H9 (cell line): ENCODE results near the gene SUPT5H. TPM values are rescaled to one million over a fixed set of nuclear protein-coding genes. Genes with fewer than 3 reads are reported as not detected.

Experiments used
- DNase-seq: peaks from one replicate; pipeline ENCODE4 v3.0.0-alpha.2; 2017
- H2AFZ ChIP-seq: one replicate; pipeline ENCODE4 v1.6.1; 2013; ENCODE audit warnings: mild to moderate bottlenecking, low read length, control low read depth, moderate library complexity
- H2AK5ac ChIP-seq: 2 replicates; pipeline ENCODE4 v1.6.1; 2013; ENCODE audit warnings: low read length, control low read depth, mixed read lengths; ENCODE audit not compliant: insufficient read length
- H2BK120ac ChIP-seq: one replicate; pipeline ENCODE4 v1.6.1; 2013; ENCODE audit warnings: low read depth, mild to moderate bottlenecking, low read length, control low read depth, inconsistent platforms; ENCODE audit not compliant: poor library complexity, severe bottlenecking
- H2BK12ac ChIP-seq: 2 replicates; pipeline ENCODE4 v1.6.1; 2013; ENCODE audit warnings: low read length, control low read depth, mixed read lengths, low read depth; ENCODE audit not compliant: insufficient read length
- H2BK15ac ChIP-seq: 2 replicates; pipeline ENCODE4 v1.6.1; 2013; ENCODE audit warnings: low read depth, low read length, control low read depth
- H2BK20ac ChIP-seq: one replicate; pipeline ENCODE4 v1.6.1; 2013; ENCODE audit warnings: low read depth, mild to moderate bottlenecking, low read length, control low read depth, inconsistent platforms; ENCODE audit not compliant: poor library complexity, severe bottlenecking
- H2BK5ac ChIP-seq: 2 replicates; pipeline ENCODE4 v1.6.1; 2013; ENCODE audit warnings: low read length, control low read depth, mixed read lengths; ENCODE audit not compliant: insufficient read length
- H3K14ac ChIP-seq: 2 replicates; pipeline ENCODE4 v1.6.1; 2013; ENCODE audit warnings: low read length, control low read depth; ENCODE audit not compliant: insufficient read depth
- H3K18ac ChIP-seq: 2 replicates; pipeline ENCODE4 v1.6.1; 2013; ENCODE audit warnings: low read depth, mild to moderate bottlenecking, mixed read lengths, low read length, control low read depth; ENCODE audit not compliant: insufficient read length
- H3K23ac ChIP-seq: 2 replicates; pipeline ENCODE4 v1.6.1; 2013; ENCODE audit warnings: low read length, control low read depth, mixed read lengths, low read depth; ENCODE audit not compliant: insufficient read length
- H3K23me2 ChIP-seq: 2 replicates; pipeline ENCODE4 v1.6.1; 2013; ENCODE audit warnings: low read depth, mild to moderate bottlenecking, mixed read lengths, low read length, control low read depth; ENCODE audit not compliant: insufficient read length, poor library complexity, severe bottlenecking
- H3K27ac ChIP-seq: 2 replicates; pipeline ENCODE4 v1.5.1; 2013; ENCODE audit warnings: low read length, control low read depth, mixed read lengths, low read depth; ENCODE audit not compliant: insufficient read length
- H3K27me3 ChIP-seq: 2 replicates; pipeline ENCODE4 v1.6.1; 2013; ENCODE audit warnings: low read length, control low read depth, inconsistent platforms; ENCODE audit not compliant: insufficient read depth
- H3K4ac ChIP-seq: 2 replicates; pipeline ENCODE4 v1.6.1; 2013; ENCODE audit warnings: low read depth, mild to moderate bottlenecking, control low read depth, inconsistent platforms, low read length, moderate library complexity
- H3K4me1 ChIP-seq: 2 replicates; pipeline ENCODE4 v1.6.1; 2013; ENCODE audit warnings: low read length, control low read depth, inconsistent platforms; ENCODE audit not compliant: insufficient read depth
- H3K4me2 ChIP-seq: 2 replicates; pipeline ENCODE4 v1.6.1; 2013; ENCODE audit warnings: low read length, control low read depth, mixed read lengths; ENCODE audit not compliant: insufficient read length, insufficient read depth
- H3K56ac ChIP-seq: 2 replicates; pipeline ENCODE4 v1.6.1; 2013; ENCODE audit warnings: low read depth, mild to moderate bottlenecking, mixed read lengths, low read length, control low read depth; ENCODE audit not compliant: insufficient read length
- H3K79me1 ChIP-seq: 2 replicates; pipeline ENCODE4 v1.6.1; 2013; ENCODE audit warnings: low read depth, mild to moderate bottlenecking, moderate library complexity, low read length, control low read depth, inconsistent platforms; ENCODE audit not compliant: insufficient read depth, poor library complexity, severe bottlenecking
- H3K79me2 ChIP-seq: 2 replicates; pipeline ENCODE4 v1.6.1; 2013; ENCODE audit warnings: low read length, control low read depth, inconsistent platforms; ENCODE audit not compliant: insufficient read depth
- H3K9ac ChIP-seq: 2 replicates; pipeline ENCODE4 v1.6.1; 2013; ENCODE audit warnings: low read length, control low read depth, mixed read lengths; ENCODE audit not compliant: insufficient read length; ENCODE audit errors: extremely low read depth
- H3K9me3 ChIP-seq: one replicate; pipeline ENCODE4 v1.6.1; 2013; ENCODE audit warnings: low read depth, low read length, inconsistent platforms; ENCODE audit not compliant: control insufficient read depth
- H3T11ph ChIP-seq: one replicate; pipeline ENCODE4 v1.6.1; 2013; ENCODE audit warnings: mild to moderate bottlenecking, low read length, control low read depth, inconsistent platforms
- H4K20me1 ChIP-seq: one replicate; pipeline ENCODE4 v1.6.1; 2013; ENCODE audit not compliant: control insufficient read depth, insufficient read length, insufficient read depth
- H4K5ac ChIP-seq: 2 replicates; pipeline ENCODE4 v1.6.1; 2013; ENCODE audit warnings: low read depth, mild to moderate bottlenecking, mixed read lengths, low read length, control low read depth; ENCODE audit not compliant: insufficient read length
- H4K8ac ChIP-seq: replicated peaks from 2 replicates; pipeline ENCODE4 v1.6.1; 2013; ENCODE audit warnings: low read length, control low read depth, mixed read lengths, low read depth; ENCODE audit not compliant: insufficient read length
- H4K91ac ChIP-seq: 2 replicates; pipeline ENCODE4 v1.6.1; 2013; ENCODE audit warnings: low read depth, mild to moderate bottlenecking, moderate library complexity, mixed read lengths, low read length, control low read depth; ENCODE audit not compliant: insufficient read length
- H3K27ac Mint-ChIP-seq, 3 experiments: 2 replicates in 2 of 3; 3 replicates in 1 of 3; pipeline ENCODE4 v1.8.0; 2020 to 2021; ENCODE audit warnings: mixed read lengths in 3 of 3, mild to moderate bottlenecking in 1 of 3, moderate library complexity in 1 of 3
- H3K27me3 Mint-ChIP-seq: 2 replicates; pipeline ENCODE4 v1.8.0; 2021; ENCODE audit warnings: low read depth, mild to moderate bottlenecking, moderate library complexity, mixed read lengths
- H3K36me3 Mint-ChIP-seq, 3 experiments: 2 replicates in 2 of 3; 3 replicates in 1 of 3; pipeline ENCODE4 v1.8.0; 2020 to 2021; ENCODE audit warnings: low read depth in 3 of 3, mixed read lengths in 3 of 3; ENCODE audit not compliant: insufficient read depth in 1 of 3
- H3K4me1 Mint-ChIP-seq, 2 experiments: 2 replicates each; pipeline ENCODE4 v1.8.0; 2020; ENCODE audit warnings: mixed read lengths in 2 of 2
- H3K4me3 Mint-ChIP-seq, 2 experiments: 2 replicates in 1 of 2; 3 replicates in 1 of 2; pipeline ENCODE4 v1.8.0; 2020 to 2021; ENCODE audit warnings: mild to moderate bottlenecking in 2 of 2, mixed read lengths in 2 of 2, moderate library complexity in 1 of 2
- H3K9me3 Mint-ChIP-seq, 2 experiments: 2 replicates in 1 of 2; 3 replicates in 1 of 2; pipeline ENCODE4 v1.8.0; 2020; ENCODE audit warnings: mild to moderate bottlenecking in 2 of 2, mixed read lengths in 2 of 2, moderate library complexity in 1 of 2
- CTCF ChIP-seq: fragments of 200-600 bp; sonication (generic); conservative IDR thresholded peaks from 3 replicates; pipeline ENCODE4 v1.8.0; 2021; ENCODE audit warnings: antibody characterized with exemption, mild to moderate bottlenecking
- WGBS: extraction: QIAGEN DNeasy Blood & Tissue Kit; methylation state at CpG from one replicate; pipeline ENCODE4 v1.1.7; 2013; ENCODE audit warnings: missing lambda C conversion rate, low lambda C conversion rate, mixed read lengths; ENCODE audit not compliant: insufficient read length; ENCODE audit errors: extremely low coverage; 5-methylcytosine and 5-hydroxymethylcytosine counted together
- total RNA-seq: library from RNA; stranded (reverse); gene quantifications from 2 replicates; pipeline ENCODE4 v1.2.1, GENCODE V29; 2021

Gene SUPT5H
- total RNA-seq, 1 experiment from 2014 or later = 145 TPM

GRCh38 chr19:39410831-39411080, 34.6 kb upstream of the SUPT5H start:
- no peak overlapping the region for H2BK12ac ChIP-seq
- no peak overlapping the region for H3K27ac ChIP-seq

More at GRCh38 chr19:39410831-39411080, 34.6 kb upstream of the SUPT5H start:
- Mint-ChIP-seq H3K27ac (peak overlapping the region in 2 of 3 experiments; percentile 73 to 76; a peak in 5 of 7 replicates), H3K4me1 (peaks cover 43 to 56% of the 10 kb centered on the region in 2 experiments), H3K27me3 (peaks cover 1% of the 10 kb centered on the region; the same call in 1 of the 2 replicates), H3K9me3 (no peaks in the 10 kb centered on the region; a peak in 1 of 5 replicates), H3K36me3 (peaks cover 10 to 30% (median 24%) of the 10 kb centered on the region in 3 experiments), H3K4me3 (peak overlapping the region; percentile 96 to 97)
- H4K91ac ChIP-seq = no peak overlapping the region
- H2BK20ac ChIP-seq = no peak overlapping the region
- H3K18ac ChIP-seq = no peak overlapping the region
- no CpG with 5 or more reads among the region's 1 CpG for WGBS
- no peak overlapping the region for H4K8ac ChIP-seq
- no peak overlapping the region for H3K4ac ChIP-seq
- no peak for TF ChIP-seq CTCF
- peaks cover 9% of the 10 kb centered on the region; the same call in 1 of the 2 replicates for H3K79me2 ChIP-seq
- no peak for DNase-seq
- H2BK5ac ChIP-seq = no peak overlapping the region
- peaks cover 19% of the 10 kb centered on the region for H3K23me2 ChIP-seq
- no peak overlapping the region for H2AFZ ChIP-seq
- peaks cover 6% of the 10 kb centered on the region for H3K79me1 ChIP-seq
- peaks cover 4% of the 10 kb centered on the region; the same call in 1 of the 2 replicates for H3K4me1 ChIP-seq
- H4K5ac ChIP-seq = no peak overlapping the region
- H3K9me3 ChIP-seq = no peaks in the 10 kb centered on the region
- H3K23ac ChIP-seq = no peak overlapping the region
- no peak overlapping the region for H2AK5ac ChIP-seq
- peaks cover 2% of the 10 kb centered on the region for H4K20me1 ChIP-seq
- no peaks in the 10 kb centered on the region for H3K27me3 ChIP-seq
- H3K4me2 ChIP-seq = peak overlapping the region; percentile 78
- no peak overlapping the region for H2BK15ac ChIP-seq
- H3K9ac ChIP-seq = peak overlapping the region; percentile 86
- H3T11ph ChIP-seq = no peak overlapping the region
- H3K14ac ChIP-seq = no peak overlapping the region
- no peak overlapping the region for H2BK120ac ChIP-seq
- H3K56ac ChIP-seq = no peak overlapping the region
